BLaER1 (cell line): ENCODE data around the gene ACTN4.

Source experiments
- H3K27ac ChIP-seq: shearing (Covaris generic); formaldehyde crosslinking; 2 replicates; pipeline ENCODE4 v1.8.1; 2022
- H3K27me3 ChIP-seq: shearing (Covaris generic); formaldehyde crosslinking; 2 replicates; pipeline ENCODE4 v1.8.1; 2022
- H3K36me3 ChIP-seq: shearing (Covaris generic); formaldehyde crosslinking; 2 replicates; pipeline ENCODE4 v1.8.1; 2022
- H3K4me1 ChIP-seq: shearing (Covaris generic); formaldehyde crosslinking; 2 replicates; pipeline ENCODE4 v1.8.1; 2022
- H3K4me2 ChIP-seq: shearing (Covaris generic); formaldehyde crosslinking; 2 replicates; pipeline ENCODE4 v1.8.1; 2022
- H3K4me3 ChIP-seq: shearing (Covaris generic); formaldehyde crosslinking; 2 replicates; pipeline ENCODE4 v1.8.1; 2022
- H3K9ac ChIP-seq: shearing (Covaris generic); formaldehyde crosslinking; 2 replicates; pipeline ENCODE4 v1.8.1; 2022
- H3K9me3 ChIP-seq: shearing (Covaris generic); formaldehyde crosslinking; 2 replicates; pipeline ENCODE4 v1.8.1; 2022
- H4K20me1 ChIP-seq: shearing (Covaris generic); formaldehyde crosslinking; 2 replicates; pipeline ENCODE4 v1.8.1; 2022
- Cebpa-rat ChIP-seq: shearing (Covaris generic); IDR thresholded peaks from 2 replicates; pipeline ENCODE4 v1.8.1; 2022

The ACTN4 gene

GRCh38 chr19:38734426-38735256, 87.2 kb downstream of the ACTN4 start:
- no peak for TF ChIP-seq Cebpa-rat
- peak overlapping the region; percentile 46; the same call in 1 of the 2 replicates for H3K27ac ChIP-seq
- peaks cover 19% of the 10 kb centered on the region for H3K27me3 ChIP-seq
- peak overlapping the region; percentile 18; the same call in 1 of the 2 replicates for H3K4me3 ChIP-seq
- H3K4me1 ChIP-seq: peaks cover 37% of the 10 kb centered on the region
- 0 out of 2 replicates have a peak, but pooled peaks cover 6% of the 10 kb centered on the region for H4K20me1 ChIP-seq
- H3K9me3 ChIP-seq: no peaks in the 10 kb centered on the region
- H3K4me2 ChIP-seq: peak overlapping the region; percentile 72
- peak overlapping the region; percentile 34; the same call in 1 of the 2 replicates for H3K9ac ChIP-seq
- peaks cover 26% of the 10 kb centered on the region for H3K36me3 ChIP-seq

- H3K9me3 ChIP-seq: no peaks in the 10 kb centered on the region
- H3K36me3 ChIP-seq: peaks cover 23% of the 10 kb centered on the region
- TF ChIP-seq Cebpa-rat: no peak
- peak overlapping the region; percentile 18; the same call in 1 of the 2 replicates for H3K4me3 ChIP-seq
- H3K27me3 ChIP-seq: peaks cover 19% of the 10 kb centered on the region
- no peak overlapping the region for H3K9ac ChIP-seq
- H3K4me1 ChIP-seq: peaks cover 37% of the 10 kb centered on the region
- no peak overlapping the region for H3K27ac ChIP-seq
- 0 out of 2 replicates have a peak, but pooled peaks cover 6% of the 10 kb centered on the region for H4K20me1 ChIP-seq
- H3K4me2 ChIP-seq: peak overlapping the region; percentile 72
Observed at GRCh38 chr19:38735257-38735686, 87.8 kb downstream of the ACTN4 start.

- peak overlapping the region; percentile 89 for H3K4me2 ChIP-seq
- H3K9ac ChIP-seq: 0 out of 2 replicates have a peak overlapping the region, but pooled peaks have one; percentile 60
- peaks cover 16% of the 10 kb centered on the region for H3K36me3 ChIP-seq
- TF ChIP-seq Cebpa-rat: no peak
- peaks cover 19% of the 10 kb centered on the region for H3K27me3 ChIP-seq
- peak overlapping the region; percentile 65 for H3K4me3 ChIP-seq
- peaks cover 37% of the 10 kb centered on the region for H3K4me1 ChIP-seq
- H4K20me1 ChIP-seq: 0 out of 2 replicates have a peak, but pooled peaks cover 6% of the 10 kb centered on the region
- no peak overlapping the region for H3K27ac ChIP-seq
- H3K9me3 ChIP-seq: no peaks in the 10 kb centered on the region
Observed at GRCh38 chr19:38736036-38736412, 88.6 kb downstream of the ACTN4 start.

GRCh38 chr19:38736413-38737280, 89.2 kb downstream of the ACTN4 start:
- peak overlapping the region; percentile 89 for H3K4me2 ChIP-seq
- TF ChIP-seq Cebpa-rat: no peak
- peaks cover 37% of the 10 kb centered on the region for H3K4me1 ChIP-seq
- H3K9me3 ChIP-seq: no peaks in the 10 kb centered on the region
- no peak overlapping the region for H3K27ac ChIP-seq
- peak overlapping the region; percentile 65 for H3K4me3 ChIP-seq
- 0 out of 2 replicates have a peak, but pooled peaks cover 6% of the 10 kb centered on the region for H4K20me1 ChIP-seq
- H3K9ac ChIP-seq: no peak overlapping the region
- H3K27me3 ChIP-seq: peaks cover 19% of the 10 kb centered on the region
- H3K36me3 ChIP-seq: peaks cover 10% of the 10 kb centered on the region; the same call in 1 of the 2 replicates

- Histone ChIP-seq H3K9ac (peak overlapping the region; percentile 70), H3K36me3 (0 out of 2 replicates have a peak, but pooled peaks cover 4% of the 10 kb centered on the region), H3K4me3 (peak overlapping the region; percentile 62), H4K20me1 (0 out of 2 replicates have a peak, but pooled peaks cover 6% of the 10 kb centered on the region), H3K27ac (no peak overlapping the region), H3K9me3 (no peaks in the 10 kb centered on the region), H3K4me2 (peak overlapping the region; percentile 85), H3K4me1 (peaks cover 37% of the 10 kb centered on the region), H3K27me3 (peaks cover 19% of the 10 kb centered on the region)
- no peak for TF ChIP-seq Cebpa-rat
Observed at GRCh38 chr19:38737281-38737865, 89.9 kb downstream of the ACTN4 start.

- H3K36me3 ChIP-seq: no peaks in the 10 kb centered on the region
- H3K4me2 ChIP-seq: peak overlapping the region; percentile 85
- TF ChIP-seq Cebpa-rat: no peak
- H3K27me3 ChIP-seq: peaks cover 19% of the 10 kb centered on the region
- 0 out of 2 replicates have a peak, but pooled peaks cover 6% of the 10 kb centered on the region for H4K20me1 ChIP-seq
- no peak overlapping the region for H3K9ac ChIP-seq
- peaks cover 37% of the 10 kb centered on the region for H3K4me1 ChIP-seq
- H3K4me3 ChIP-seq: peak overlapping the region; percentile 62; the same call in 1 of the 2 replicates
- no peaks in the 10 kb centered on the region for H3K9me3 ChIP-seq
- no peak overlapping the region for H3K27ac ChIP-seq
Observed at GRCh38 chr19:38737921-38738737, 90.7 kb downstream of the ACTN4 start.

- H3K4me3 ChIP-seq: no peak overlapping the region
- peaks cover 24% of the 10 kb centered on the region for H3K4me1 ChIP-seq
- H3K27me3 ChIP-seq: peaks cover 19% of the 10 kb centered on the region
- H3K9me3 ChIP-seq: no peaks in the 10 kb centered on the region
- no peaks in the 10 kb centered on the region for H3K36me3 ChIP-seq
- no peak overlapping the region for H3K4me2 ChIP-seq
- no peak overlapping the region for H3K27ac ChIP-seq
- TF ChIP-seq Cebpa-rat: no peak
- H3K9ac ChIP-seq: no peak overlapping the region
- H4K20me1 ChIP-seq: 0 out of 2 replicates have a peak, but pooled peaks cover 5% of the 10 kb centered on the region
Observed at GRCh38 chr19:38739440-38740256, 92.2 kb downstream of the ACTN4 start.

GRCh38 chr19:38740257-38740592, 92.8 kb downstream of the ACTN4 start:
- TF ChIP-seq Cebpa-rat: no peak
- H3K9me3 ChIP-seq: no peaks in the 10 kb centered on the region
- no peak overlapping the region for H3K4me2 ChIP-seq
- peaks cover 19% of the 10 kb centered on the region for H3K27me3 ChIP-seq
- H3K9ac ChIP-seq: no peak overlapping the region
- no peaks in the 10 kb centered on the region for H3K36me3 ChIP-seq
- H3K27ac ChIP-seq: no peak overlapping the region
- H3K4me1 ChIP-seq: peaks cover 18% of the 10 kb centered on the region
- H4K20me1 ChIP-seq: no peaks in the 10 kb centered on the region
- no peak overlapping the region for H3K4me3 ChIP-seq
